Tibial nerve (tissue), 4 donors: Measurements from ENCODE around the gene CDC14B.

ENCODE experiments used
- CTCF ChIP-seq, 5 experiments: fragments of 200-600 bp in 3 of 5; fragments of 450-650 bp in 2 of 5; sonication (generic) in 3 of 5; IDR thresholded peaks; one replicate each; pipeline ENCODE4 v1.5.1; 2016 to 2019; ENCODE audit warnings: antibody characterized with exemption in 5 of 5, mild to moderate bottlenecking in 3 of 5, moderate library complexity in 2 of 5
- EP300 ChIP-seq, 2 donors: sonication (generic); formaldehyde crosslinking; IDR thresholded peaks; one replicate each; pipeline ENCODE4 v1.6.1; 2017; ENCODE audit warnings: antibody characterized with exemption in 2 of 2, mild to moderate bottlenecking in 1 of 2
- POLR2A ChIP-seq, 2 donors: fragments of 450-650 bp; IDR thresholded peaks; one replicate each; pipeline ENCODE4 v1.6.1; 2017; ENCODE audit warnings: antibody characterized with exemption in 2 of 2, mild to moderate bottlenecking in 2 of 2, moderate library complexity in 2 of 2

DNA sequence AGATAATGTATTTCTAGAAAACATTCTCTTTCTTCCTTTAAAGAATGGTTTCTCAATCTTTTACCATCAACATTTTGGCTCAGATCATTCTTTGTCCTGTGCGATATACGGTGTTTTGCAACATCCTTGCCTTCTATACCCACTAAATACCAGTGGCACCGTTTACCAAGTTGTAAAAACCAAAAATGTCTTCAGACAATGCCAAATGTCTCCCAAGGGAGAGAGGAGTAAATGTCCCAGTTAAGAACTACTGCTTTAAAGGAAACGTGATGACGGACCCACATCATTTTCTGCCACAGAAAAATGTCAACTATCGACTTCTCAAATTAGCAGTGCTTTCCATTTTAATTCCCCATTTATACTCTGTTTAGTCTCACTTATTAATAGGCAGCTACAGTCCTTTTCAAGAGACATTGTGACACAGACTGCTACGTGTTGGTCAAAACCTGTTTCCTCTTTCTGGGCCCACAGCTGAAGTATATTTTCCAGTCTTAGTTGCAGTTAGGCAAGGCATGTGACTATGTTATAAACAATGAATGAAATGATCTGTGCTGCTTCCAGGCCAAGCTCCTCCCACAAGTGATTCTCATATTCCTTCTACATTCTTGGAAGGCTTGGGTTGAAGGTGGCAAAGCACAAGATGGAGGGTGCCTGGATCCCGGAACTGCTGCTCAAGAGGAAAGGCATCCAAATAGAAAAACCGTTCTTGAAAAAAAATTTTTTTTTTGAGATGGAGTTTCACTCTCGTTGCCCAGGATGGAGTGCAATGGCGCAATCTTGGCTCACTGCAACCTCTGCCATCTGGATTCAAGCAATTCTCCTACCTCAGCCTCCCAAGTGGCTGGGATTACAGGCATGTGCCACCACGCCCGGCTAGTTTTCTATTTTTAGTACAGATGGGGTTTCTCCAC lies 26.7 kb upstream of the CDC14B start:
- TF ChIP-seq CTCF (IDR thresholded peaks at IDR 0.05) (no peak), POLR2A (IDR thresholded peaks at IDR 0.05) (no peak), EP300 (IDR thresholded peaks at IDR 0.05) (peak in 1 of 2 donors; percentile 57)
